ENCODE measurements around the gene UGT8.

- no peak for TF ChIP-seq CTCF (IDR thresholded peaks at IDR 0.05)
- TF ChIP-seq POLR2A (IDR thresholded peaks at IDR 0.05) = no peak
- no peak for TF ChIP-seq EP300 (IDR thresholded peaks at IDR 0.05)
- no peak for TF ChIP-seq POLR2AphosphoS5 (IDR thresholded peaks at IDR 0.05)
Observed at GRCh38 chr4:114558446-114559020, 40.1 kb upstream of the UGT8 start.
